K562 (cell line): ENCODE data around the gene SMIM45.

Experiments used
- ATAC-seq: fragments of 200-7000 bp; cut with Tn5 transposase; 3 replicates; pipeline ENCODE4 v1.9.1; 2020; ENCODE audit warnings: moderate library complexity
- BruUV-seq: library from RNA; stranded (reverse); fragments of 400-500 nt; replicated peaks from 2 replicates; lab custom pipeline; 2021; lab: Mats Ljungman, UMichigan
- CTCF ChIA-PET: fragments of 300-600 bp; formaldehyde crosslinking; extraction: SDS; loops from one replicate; lab custom pipeline; 2021; ENCODE audit warnings: low intra/inter-chr PET ratio; lab: Yijun Ruan, JAX
- POLR2A ChIA-PET: fragments of 300-600, 350-650 bp; sonication (Branson Sonifier 250); formaldehyde crosslinking; extraction: SDS; loops from one replicate; lab custom pipeline; 2021; ENCODE audit warnings: antibody characterized with exemption, inconsistent platforms; lab: Yijun Ruan, JAX
- DNase-seq, 4 experiments: peaks; one replicate each; pipeline versions ENCODE4 v3.0.0 to v3.0.0-alpha.2; 2011 to 2018; ENCODE audit warnings: low spot score in 3 of 4, mixed read lengths in 3 of 4; ENCODE audit errors: extremely low read depth in 1 of 4
- FAIRE-seq: peaks from 2 replicates; lab custom pipeline; 2011; peaks lifted over from hg19 to GRCh38; lab: Jason Lieb, UNC
- H2AFZ ChIP-seq: 2 replicates; pipeline ENCODE4 v1.6.0; 2011; ENCODE audit warnings: low read depth, low read length, control low read depth, inconsistent platforms
- H3K27ac ChIP-seq: fragments of 200-600 bp; 3 replicates; pipeline ENCODE4 v1.8.0; 2011; ENCODE audit warnings: low read depth, mild to moderate bottlenecking, control low read depth, inconsistent platforms, low read length, moderate library complexity, mixed read lengths; ENCODE audit errors: extremely low read depth
- H3K27me3 ChIP-seq, 2 experiments: fragments of 300-600 bp in 1 of 2; 2 replicates in 1 of 2; 3 replicates in 1 of 2; pipeline versions ENCODE4 v1.6.0 to v1.8.0; 2011; ENCODE audit warnings: inconsistent platforms in 2 of 2, low read length in 2 of 2, mild to moderate bottlenecking in 1 of 2, mixed read lengths in 1 of 2, moderate library complexity in 1 of 2; ENCODE audit not compliant: control insufficient read depth in 2 of 2, insufficient read depth in 2 of 2
- H3K36me3 ChIP-seq: fragments of 300-600 bp; 3 replicates; pipeline ENCODE4 v1.8.0; 2011; ENCODE audit warnings: mild to moderate bottlenecking, low read length, inconsistent platforms; ENCODE audit not compliant: control insufficient read depth, insufficient read depth
- H3K4me1 ChIP-seq, 2 experiments: fragments of 200-600 bp in 1 of 2; replicated peaks in 1 of 2; 2 replicates in 1 of 2; 3 replicates in 1 of 2; pipeline versions ENCODE4 v1.5.1 to v1.8.0; 2011; ENCODE audit warnings: inconsistent platforms in 2 of 2, low read length in 2 of 2, mild to moderate bottlenecking in 1 of 2, mixed read lengths in 1 of 2, moderate library complexity in 1 of 2; ENCODE audit not compliant: control insufficient read depth in 2 of 2, insufficient read depth in 2 of 2
- H3K4me2 ChIP-seq: 2 replicates; pipeline ENCODE4 v1.6.1; 2011; ENCODE audit warnings: low read length, control low read depth, inconsistent platforms, mixed read lengths; ENCODE audit not compliant: insufficient read depth
- H3K4me3 ChIP-seq: fragments of 200-600 bp; sonication (generic), shearing (Covaris generic); 2 replicates; pipeline ENCODE4 v1.5.1; 2016; ENCODE audit warnings: control low read depth, inconsistent platforms
- H3K79me2 ChIP-seq: fragments of 200-600 bp; 3 replicates; pipeline ENCODE4 v1.8.0; 2011; ENCODE audit warnings: low read length, inconsistent platforms; ENCODE audit not compliant: control insufficient read depth, insufficient read depth
- H3K9ac ChIP-seq, 2 experiments: 2 replicates each; pipeline versions ENCODE4 v1.6.0 to v1.6.1; 2011; ENCODE audit warnings: low read depth in 2 of 2, low read length in 2 of 2, control low read depth in 1 of 2, inconsistent platforms in 1 of 2, mild to moderate bottlenecking in 1 of 2, mixed read lengths in 1 of 2; ENCODE audit not compliant: insufficient read depth in 1 of 2
- H3K9me1 ChIP-seq: one replicate; pipeline ENCODE4 v1.6.0; 2011; ENCODE audit warnings: inconsistent platforms, mild to moderate bottlenecking, low read length, moderate library complexity; ENCODE audit not compliant: control insufficient read depth, insufficient read depth
- H3K9me3 ChIP-seq: replicated peaks from 2 replicates; pipeline ENCODE4 v1.5.1; 2011; ENCODE audit warnings: low read depth, low read length, inconsistent platforms; ENCODE audit not compliant: control insufficient read depth, insufficient read depth
- H4K20me1 ChIP-seq: replicated peaks from 2 replicates; pipeline ENCODE4 v1.6.1; 2011; ENCODE audit warnings: low read length, inconsistent platforms, mixed read lengths; ENCODE audit not compliant: control insufficient read depth, insufficient read depth
- CREBBP ChIP-seq: IDR thresholded peaks from one replicate; pipeline ENCODE4 v1.6.1; 2012; ENCODE audit warnings: low read depth, mild to moderate bottlenecking, control low read depth, inconsistent platforms, low read length
- GATAD2B ChIP-seq: fragments of 450-650 bp; IDR thresholded peaks from 2 replicates; pipeline ENCODE4 v1.6.1; 2017; ENCODE audit warnings: mild to moderate bottlenecking, borderline replicate concordance
- L3MBTL2 ChIP-seq: fragments of 450-650 bp; IDR thresholded peaks from 2 replicates; pipeline ENCODE4 v1.6.1; 2016; ENCODE audit warnings: mild to moderate bottlenecking, moderate library complexity
- MAFG ChIP-seq: fragments of 450-650 bp; conservative IDR thresholded peaks from 2 replicates; pipeline ENCODE4 v1.6.1; 2016; ENCODE audit warnings: missing genetic modification characterization, missing compliant biosample characterization
- NR2C2 ChIP-seq, 2 experiments: fragments of 200-800 bp in 1 of 2; sonication (Bioruptor generic) in 1 of 2; sonication (generic) in 1 of 2; formaldehyde crosslinking in 1 of 2; IDR thresholded peaks; 2 replicates each; pipeline versions ENCODE4 v1.6.1 to v1.8.0; 2016 to 2022; ENCODE audit warnings: mild to moderate bottlenecking in 1 of 2, missing compliant biosample characterization in 1 of 2, missing genetic modification characterization in 1 of 2, missing genetic modification reagents in 1 of 2
- POLR2G ChIP-seq: fragments of 200-400 bp; formaldehyde crosslinking; IDR thresholded peaks from 2 replicates; pipeline ENCODE4 v1.6.1; 2017; ENCODE audit warnings: low read depth, mild to moderate bottlenecking, antibody characterized with exemption, low read length, moderate library complexity
- PTRF ChIP-seq: fragments of 450-650 bp; IDR thresholded peaks from 2 replicates; pipeline ENCODE4 v1.6.1; 2016; ENCODE audit warnings: mild to moderate bottlenecking, missing genetic modification characterization, missing compliant biosample characterization
- ZNF121 ChIP-seq: sonication (generic); formaldehyde crosslinking; conservative IDR thresholded peaks from 2 replicates; pipeline ENCODE4 v1.8.0; 2022; ENCODE audit warnings: missing genetic modification reagents
- ZNF766 ChIP-seq: fragments of 200-800 bp; sonication (Bioruptor generic); conservative IDR thresholded peaks from 2 replicates; pipeline ENCODE4 v1.6.1; 2016; ENCODE audit warnings: missing genetic modification characterization, missing compliant biosample characterization
- WGBS: fragments of 100-300 bp; shearing (Covaris generic); methylation state at CpG from one replicate; pipeline ENCODE4 v1.1.6; 2016; ENCODE audit warnings: low coverage, mixed read lengths; ENCODE audit not compliant: insufficient coverage; ENCODE audit errors: missing lambda C conversion rate; 5-methylcytosine and 5-hydroxymethylcytosine counted together
- in situ Hi-C: fragments of 300-500 bp; cut with MboI; formaldehyde crosslinking; loops from 4 replicates; pipeline ENCODE4 v1.15.0; 2018; ENCODE audit warnings: inconsistent platforms, mixed read lengths
- intact Hi-C: fragments of 100-400 bp; cut with micrococcal nuclease; formaldehyde crosslinking; loops from 2 replicates; pipeline ENCODE4 v1.14.2; 2022
- TF ChIP-seq, protein P1 (sequence below): sonication (generic); formaldehyde crosslinking; IDR thresholded peaks from 2 replicates; pipeline ENCODE4 v1.8.0; 2022; ENCODE audit warnings: missing genetic modification reagents, mild to moderate bottlenecking, moderate library complexity, borderline replicate concordance

SMIM45 gene

GRCh38 chr22:41934284-41935014 lies 17.5 kb upstream of the SMIM45 start:
- H3K9ac ChIP-seq: no peak overlapping the region
- no peak overlapping the region for H3K4me3 ChIP-seq
- no peak for TF ChIP-seq CREBBP
- peak; percentile 90 for TF ChIP-seq ZNF121 (CRISPR knock-in tag)

DNA sequence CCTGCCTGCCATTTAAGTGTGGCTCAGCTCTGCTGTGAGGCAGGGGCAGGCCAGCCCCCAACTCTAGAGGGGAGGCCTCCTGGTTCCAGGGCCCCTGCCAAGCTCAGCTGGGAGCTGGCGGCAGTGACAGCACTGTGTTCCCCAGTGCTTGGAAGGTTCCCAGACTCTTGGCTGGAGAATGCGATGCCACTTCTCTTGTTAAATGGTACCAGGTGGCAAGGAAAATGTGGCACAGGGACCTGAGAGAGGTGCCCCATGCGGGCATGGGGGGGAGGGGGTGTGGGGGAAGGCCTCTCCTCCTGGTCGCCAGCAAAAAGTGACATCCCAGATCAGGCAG lies 17.0 kb upstream of the SMIM45 start:
- Histone ChIP-seq H3K9ac (no peak overlapping the region), H3K9me3 (no peaks in the 10 kb centered on the region), H3K79me2 (0 out of 3 replicates have a peak, but pooled peaks cover 3% of the 10 kb centered on the region), H3K27ac (no peak overlapping the region), H3K4me1 (peaks cover 2 to 47% of the 10 kb centered on the region in 2 experiments; a peak in 4 of 5 replicates), H3K27me3 (no peaks in the 10 kb centered on the region), H2AFZ (no peak overlapping the region), H4K20me1 (no peaks in the 10 kb centered on the region), H3K4me3 (no peak overlapping the region), H3K4me2 (no peak overlapping the region), H3K9me1 (peaks cover 3% of the 10 kb centered on the region), H3K36me3 (peaks cover 30% of the 10 kb centered on the region; the same call in 2 of the 3 replicates)
- no peak for ATAC-seq
- intact Hi-C loops (no loop called here), in situ Hi-C loops (no loop called here)
- ChIA-PET CTCF (interaction anchor here (0.6 kb wide), 1 partner anchor 174 kb away, joined by 4 read pairs; no protein-coding TSS in a partner anchor), POLR2A (interaction anchor here (0.6 to 1.5 kb wide), 3 partner anchors 10 to 318 kb away, joined by 3 to 5 read pairs (median 3); no protein-coding TSS in a partner anchor)
- no TSS peak for BruUV-seq
- FAIRE-seq: no peak
- DNase-seq: no peak
- TF ChIP-seq MAFG (tag) (no peak), POLR2G (peak; percentile 12; the same call in 1 of the 2 replicates), PTRF (tag) (no peak), L3MBTL2 (no peak), GATAD2B (no peak), NR2C2 (CRISPR knock-in tag; IDR thresholded peaks at IDR 0.05) (no peak), NR2C2 (tag; IDR thresholded peaks at IDR 0.05) (no peak), ZNF766 (CRISPR knock-in tag) (no peak)
- TF ChIP-seq, protein P1, sequence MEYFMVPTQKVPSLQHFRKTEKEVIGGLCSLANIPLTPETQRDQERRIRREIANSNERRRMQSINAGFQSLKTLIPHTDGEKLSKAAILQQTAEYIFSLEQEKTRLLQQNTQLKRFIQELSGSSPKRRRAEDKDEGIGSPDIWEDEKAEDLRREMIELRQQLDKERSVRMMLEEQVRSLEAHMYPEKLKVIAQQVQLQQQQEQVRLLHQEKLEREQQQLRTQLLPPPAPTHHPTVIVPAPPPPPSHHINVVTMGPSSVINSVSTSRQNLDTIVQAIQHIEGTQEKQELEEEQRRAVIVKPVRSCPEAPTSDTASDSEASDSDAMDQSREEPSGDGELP (CRISPR knock-in tag): no peak
- WGBS: 100% methylated on average over 1 of the region's 4 CpGs

More at GRCh38 chr22:41934284-41935014, 17.5 kb upstream of the SMIM45 start:
- FAIRE-seq (no peak), ATAC-seq (no peak), DNase-seq (no peak)
- H3K36me3 ChIP-seq: peaks cover 29% of the 10 kb centered on the region; the same call in 2 of the 3 replicates
- no peaks in the 10 kb centered on the region for H4K20me1 ChIP-seq
- H2AFZ ChIP-seq: no peak overlapping the region
- 0 out of 3 replicates have a peak, but pooled peaks cover 3% of the 10 kb centered on the region for H3K79me2 ChIP-seq
- H3K4me2 ChIP-seq: no peak overlapping the region
- H3K4me1 ChIP-seq: peaks cover 2 to 48% of the 10 kb centered on the region in 2 experiments; a peak in 4 of 5 replicates
- peaks cover 3% of the 10 kb centered on the region for H3K9me1 ChIP-seq
- H3K27ac ChIP-seq: no peak overlapping the region
- no TSS peak for BruUV-seq
- intact Hi-C loops: no loop called here
- POLR2A ChIA-PET: interaction anchor here (0.6 to 1.5 kb wide), 3 partner anchors 9 to 318 kb away, joined by 3 to 5 read pairs (median 3); no protein-coding TSS in a partner anchor
- H3K9me3 ChIP-seq: no peaks in the 10 kb centered on the region
- 86% methylated on average over 7 of the region's 17 CpGs for WGBS
- H3K27me3 ChIP-seq: no peaks in the 10 kb centered on the region
- in situ Hi-C loops: no loop called here
- CTCF ChIA-PET: no interaction called here
